HG02938 (cell line): ENCODE results near the gene TEX55.
"Not testable (repeated sequence)": the region's sequence is repeated elsewhere in the genome, so short reads cannot be mapped to it uniquely, and the experiment has no call there.

ENCODE experiments used
- ATAC-seq: cut with Tn5 transposase; IDR thresholded peaks from one replicate; pipeline ENCODE4 v1.9.1; 2021; ENCODE audit warnings: mild to moderate bottlenecking, moderate library complexity; ENCODE audit not compliant: unreplicated experiment

TEX55 gene

GRCh38 chr3:119145500-119146167 is at the start of gene TEX55:
Gene TEX55 (plus strand): TSS chr3:119146165. CDS start chr3:119146190, 25 bp downstream.
- ATAC-seq: peak; percentile 70

GRCh38 chr3:119098003-119098402 is 48.0 kb upstream of the TEX55 start:
- no peak for ATAC-seq

DNA sequence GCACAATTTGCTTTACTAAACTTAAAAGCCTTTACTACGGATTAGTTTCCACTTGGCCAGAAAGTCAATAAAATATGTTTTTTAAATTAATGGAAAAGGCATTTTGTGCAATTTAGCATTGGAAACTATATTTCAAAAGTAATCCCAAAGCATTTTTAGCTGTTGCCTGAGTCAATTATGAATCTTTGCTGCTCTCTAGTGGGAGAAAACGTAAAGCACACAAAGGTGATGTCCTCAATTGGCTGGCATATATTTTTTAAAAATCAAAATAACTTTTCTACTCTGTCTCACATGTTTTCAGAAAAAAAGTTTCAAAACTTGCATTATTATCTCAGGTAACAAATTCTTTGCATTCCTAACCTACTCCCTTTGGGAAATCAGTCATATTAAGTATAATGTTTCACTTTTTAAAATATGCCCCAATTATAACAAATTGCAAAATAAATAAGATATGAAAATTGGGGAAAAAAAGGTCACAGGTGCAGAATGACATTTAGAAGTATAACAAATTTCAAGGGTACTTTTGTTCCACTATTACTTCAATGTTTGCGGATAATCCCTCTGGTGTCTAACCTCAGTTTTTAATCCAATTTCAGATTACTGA is 47.2 kb upstream of the TEX55 start:
- ATAC-seq: no peak

- no peak for ATAC-seq
Measured at GRCh38 chr3:119099785-119100184, 46.2 kb upstream of the TEX55 start.

- ATAC-seq: no peak
Measured at GRCh38 chr3:119104031-119104430, 41.9 kb upstream of the TEX55 start.

DNA sequence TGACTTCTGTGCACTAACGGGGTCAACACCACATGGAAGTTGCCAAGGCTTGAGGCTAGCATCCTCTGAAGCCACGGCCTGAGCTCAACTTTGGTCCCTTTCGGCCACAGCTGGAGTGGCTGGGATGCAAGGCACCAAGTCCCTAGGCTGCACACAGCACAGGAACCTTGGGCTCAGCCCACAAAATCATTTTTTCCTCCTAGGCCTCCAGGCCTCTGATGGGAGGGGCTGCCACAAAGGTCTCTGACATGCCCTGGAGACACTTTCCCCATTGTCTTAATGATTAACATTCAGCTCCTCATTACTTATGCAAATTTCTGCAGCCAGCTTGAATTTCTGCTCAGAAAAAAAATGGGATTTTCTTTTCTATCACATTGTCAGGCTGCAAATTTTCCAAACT is 27.6 kb upstream of the TEX55 start:
- not testable (repeated sequence) for ATAC-seq

DNA sequence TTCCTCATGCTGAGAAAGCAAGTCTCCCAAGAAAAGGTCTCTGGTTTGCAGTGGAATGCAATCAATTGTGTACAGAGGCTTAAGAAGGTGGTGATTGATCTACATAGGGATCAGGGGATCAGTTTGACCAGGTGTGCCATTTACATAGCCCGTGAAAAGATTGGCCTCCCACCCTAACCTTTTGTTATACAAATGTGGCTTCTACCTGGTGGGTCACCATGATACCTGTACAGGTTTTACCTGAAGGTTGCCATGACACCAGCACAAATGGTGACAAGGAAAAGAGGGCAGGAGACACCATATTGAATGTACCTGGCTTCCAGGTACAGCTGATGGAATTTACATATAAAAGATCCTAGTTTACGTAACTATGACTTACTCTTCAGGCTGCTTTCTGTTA is 25.5 kb upstream of the TEX55 start:
- ATAC-seq: no peak

DNA sequence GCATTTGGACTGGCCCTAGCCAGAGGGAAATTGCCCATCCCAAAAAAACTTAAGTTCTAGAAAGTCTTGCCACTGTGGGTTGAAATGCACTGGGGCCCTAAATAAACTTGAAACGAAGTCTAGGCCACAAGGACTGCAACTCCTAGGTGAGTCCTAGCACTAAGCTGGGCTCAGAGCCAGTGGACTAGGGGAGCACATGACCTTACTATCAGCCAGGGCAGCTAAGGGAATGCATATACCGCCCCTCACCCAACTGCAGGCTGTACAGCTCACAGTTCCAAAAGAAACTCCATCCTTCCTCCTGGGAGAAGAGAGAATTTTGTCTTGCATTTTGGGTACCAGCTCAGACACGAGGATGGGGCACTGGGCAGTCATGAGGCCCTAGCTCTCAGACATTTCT is 23.6 kb upstream of the TEX55 start:
- ATAC-seq: no peak

DNA sequence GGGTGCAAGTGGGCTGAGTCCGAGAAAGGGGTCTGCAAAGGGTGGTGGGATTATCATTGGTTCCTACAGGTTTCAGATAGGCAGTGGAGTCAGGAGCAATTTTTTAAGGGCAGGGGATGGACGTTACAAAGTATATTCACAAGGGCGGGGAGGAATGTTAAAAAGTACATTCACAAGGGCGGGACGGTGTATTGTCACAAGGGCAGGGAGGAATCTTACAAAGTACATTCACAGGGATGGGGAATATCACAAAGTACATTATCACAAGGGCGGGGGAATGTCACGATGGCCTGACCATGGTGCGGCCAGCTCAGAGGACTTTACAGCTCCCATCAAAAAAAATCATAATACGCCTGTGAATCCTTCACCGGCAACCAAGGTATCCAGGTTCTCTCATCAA is 20.6 kb upstream of the TEX55 start:
- ATAC-seq: no peak

DNA sequence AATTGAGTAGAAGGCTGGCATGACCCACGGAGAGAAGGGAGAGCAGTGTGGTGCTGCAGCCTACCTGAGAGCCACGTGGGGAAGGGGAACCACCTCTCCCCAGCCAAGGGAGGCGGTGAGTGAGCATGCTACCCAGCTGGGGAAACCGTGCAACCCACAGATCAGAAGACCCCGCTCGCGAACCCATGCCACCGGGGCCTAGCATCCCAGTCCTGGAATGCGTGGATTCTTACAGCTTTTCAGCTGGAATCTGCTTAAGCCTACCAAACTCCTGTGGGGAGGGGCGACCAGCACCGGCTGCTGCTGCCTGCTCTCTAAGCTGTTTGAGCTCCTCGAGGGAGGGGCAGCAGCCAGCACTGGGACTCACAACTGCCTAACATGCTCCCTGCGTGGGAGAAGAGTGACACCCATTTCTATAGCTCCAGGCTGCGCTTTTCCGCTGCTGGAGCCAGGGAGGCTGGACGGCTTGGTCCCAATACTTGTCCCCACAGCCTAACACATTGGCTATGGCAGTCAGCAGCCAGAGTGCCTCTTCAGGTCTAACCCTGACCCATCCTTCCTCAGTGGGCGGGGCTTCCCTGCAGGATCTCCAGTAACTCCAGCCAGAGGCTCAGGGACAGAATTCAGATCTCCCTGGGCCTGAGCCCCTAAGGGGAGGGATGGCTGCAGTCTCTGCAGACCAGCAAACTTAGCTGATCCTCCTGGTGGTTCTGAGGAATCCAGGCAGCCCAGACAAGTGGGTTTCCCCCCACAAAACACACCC is 20.0 kb upstream of the TEX55 start:
- ATAC-seq: no peak

GRCh38 chr3:119130291-119130690 is 15.7 kb upstream of the TEX55 start:
- ATAC-seq: not testable (repeated sequence)

DNA sequence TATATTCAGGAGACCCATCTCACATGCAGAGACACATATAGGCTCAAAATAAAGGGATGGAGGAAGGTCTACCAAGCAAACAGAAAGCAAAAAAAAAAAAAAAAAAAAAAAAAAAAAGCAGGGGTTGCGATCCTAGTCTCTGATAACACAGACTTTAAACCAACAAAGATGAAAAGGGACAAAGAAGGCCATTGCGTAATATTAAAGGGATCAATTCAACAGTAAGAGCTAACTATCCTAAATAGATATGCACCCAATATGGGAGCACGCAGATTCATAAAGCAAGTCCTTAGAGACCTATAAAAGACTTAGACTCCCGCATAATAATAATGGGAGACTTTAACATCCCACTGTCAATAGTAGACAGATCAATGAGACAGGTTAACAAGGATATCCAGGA is 13.7 kb upstream of the TEX55 start:
- not testable (repeated sequence) for ATAC-seq

GRCh38 chr3:119139360-119139759 is 6.6 kb upstream of the TEX55 start:
- not testable (repeated sequence) for ATAC-seq

- no peak for ATAC-seq
Measured at GRCh38 chr3:119140466-119140865, 5.5 kb upstream of the TEX55 start.

GRCh38 chr3:119145128-119145499 is 851 bp upstream of the TEX55 start:
- ATAC-seq: peak; percentile 19

DNA sequence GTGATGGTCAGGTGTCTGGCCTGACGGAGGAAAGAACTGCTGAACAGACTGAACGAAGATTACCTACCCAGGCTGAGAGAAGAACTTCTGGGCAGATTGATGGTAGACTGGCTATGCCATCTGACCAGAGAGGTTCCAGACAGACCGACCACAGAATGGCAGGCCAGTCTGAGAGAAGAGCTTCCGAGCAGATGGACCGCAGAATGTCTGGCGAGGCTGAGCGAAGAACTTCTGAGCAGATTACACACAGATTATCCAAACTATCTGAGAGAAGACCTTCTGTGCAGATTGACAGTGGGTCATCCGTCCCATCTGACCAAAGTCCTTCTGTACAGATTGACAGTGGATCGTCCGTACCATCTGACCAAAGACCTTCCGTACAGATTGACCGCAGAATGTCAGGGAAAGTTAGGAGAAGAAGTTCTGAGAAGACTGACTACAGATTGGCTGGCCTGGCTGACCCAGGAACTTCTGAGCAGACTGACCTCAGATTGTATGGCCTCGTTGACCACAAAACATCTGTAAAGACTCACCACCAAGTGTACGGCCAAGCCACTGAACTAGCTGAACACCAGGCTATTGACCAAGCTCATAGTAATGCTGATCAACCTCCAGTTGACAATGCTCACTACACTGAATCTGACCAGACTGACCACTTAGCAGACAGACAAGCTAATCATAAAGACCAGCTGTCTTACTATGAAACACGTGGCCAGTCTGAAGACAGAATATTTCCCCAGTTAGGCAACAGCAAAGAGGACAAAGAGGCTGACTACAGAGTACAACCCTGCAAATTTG is 812 bp downstream of the TEX55 start:
- ATAC-seq: no peak

DNA sequence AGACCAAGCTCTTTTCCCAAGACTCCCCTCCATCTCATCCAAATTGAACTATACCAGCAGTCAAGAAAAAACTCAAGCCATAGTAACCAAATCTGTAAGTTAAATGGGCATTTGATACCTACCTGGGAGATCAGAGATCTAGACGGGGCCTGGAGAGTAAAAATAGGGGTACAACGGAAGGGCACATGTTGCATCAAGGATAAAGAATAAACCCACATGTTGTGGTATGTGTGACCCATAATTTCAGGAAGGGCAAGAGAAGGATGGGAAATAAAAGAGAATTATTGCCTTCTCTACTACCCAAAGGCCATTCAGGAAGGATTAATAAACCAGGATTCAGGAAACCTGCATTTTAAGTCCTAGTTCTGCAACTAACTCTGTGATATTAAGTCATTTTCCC is 1.5 kb downstream of the TEX55 start:
- ATAC-seq: no peak

GRCh38 chr3:119148493-119149180 is 2.7 kb downstream of the TEX55 start:
- no peak for ATAC-seq

DNA sequence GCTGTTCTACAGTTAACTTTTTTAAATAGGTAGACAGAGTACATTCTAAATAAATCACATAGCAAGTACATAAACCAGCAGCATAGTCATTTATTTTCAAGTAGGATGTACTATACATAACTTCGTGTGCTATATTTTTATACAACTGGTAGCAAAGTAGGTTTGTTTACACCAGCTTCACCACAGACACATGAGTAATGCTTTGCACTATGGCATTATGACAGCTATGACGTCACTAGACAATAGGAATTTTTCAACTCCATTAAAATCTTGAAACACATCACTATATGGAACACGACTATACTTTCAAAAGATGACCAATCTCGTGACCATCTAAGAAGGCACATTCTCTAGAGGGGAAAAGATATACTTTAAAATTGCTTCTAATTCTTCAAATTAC is 3.5 kb downstream of the TEX55 start:
- ATAC-seq: no peak

- no peak for ATAC-seq
Measured at GRCh38 chr3:119156868-119157267, 10.9 kb downstream of the TEX55 start.

GRCh38 chr3:119157971-119158370 is 12.0 kb downstream of the TEX55 start:
- no peak for ATAC-seq
